Liver (tissue), 3 donors: ENCODE data around the gene MFAP3L.

Experiments
- GABPA ChIP-seq, 2 donors: IDR thresholded peaks in 1 of 2; conservative IDR thresholded peaks in 1 of 2; 2 replicates each; pipeline ENCODE4 v1.6.1; 2016; ENCODE audit warnings: antibody characterized with exemption in 2 of 2, mild to moderate bottlenecking in 1 of 2, moderate library complexity in 1 of 2
- TAF1 ChIP-seq: conservative IDR thresholded peaks from 2 replicates; pipeline ENCODE4 v1.6.1; 2016; ENCODE audit warnings: antibody characterized with exemption, mild to moderate bottlenecking
- YY1 ChIP-seq: IDR thresholded peaks from 2 replicates; pipeline ENCODE4 v1.6.1; 2016; ENCODE audit warnings: antibody characterized with exemption, mild to moderate bottlenecking
- TF ChIP-seq, protein P1 (sequence below): fragments of 150-350 bp; IDR thresholded peaks from 2 replicates; pipeline ENCODE4 v1.5.1; 2017; ENCODE audit warnings: improper control_type of control experiment, low read depth, low read length; ENCODE audit not compliant: missing input control
- TF ChIP-seq, protein P2 (sequence below): IDR thresholded peaks from 2 replicates; pipeline ENCODE4 v1.6.1; 2016; ENCODE audit warnings: antibody characterized with exemption
- donor health status: healthy.
- donor health status: healthy.

DNA sequence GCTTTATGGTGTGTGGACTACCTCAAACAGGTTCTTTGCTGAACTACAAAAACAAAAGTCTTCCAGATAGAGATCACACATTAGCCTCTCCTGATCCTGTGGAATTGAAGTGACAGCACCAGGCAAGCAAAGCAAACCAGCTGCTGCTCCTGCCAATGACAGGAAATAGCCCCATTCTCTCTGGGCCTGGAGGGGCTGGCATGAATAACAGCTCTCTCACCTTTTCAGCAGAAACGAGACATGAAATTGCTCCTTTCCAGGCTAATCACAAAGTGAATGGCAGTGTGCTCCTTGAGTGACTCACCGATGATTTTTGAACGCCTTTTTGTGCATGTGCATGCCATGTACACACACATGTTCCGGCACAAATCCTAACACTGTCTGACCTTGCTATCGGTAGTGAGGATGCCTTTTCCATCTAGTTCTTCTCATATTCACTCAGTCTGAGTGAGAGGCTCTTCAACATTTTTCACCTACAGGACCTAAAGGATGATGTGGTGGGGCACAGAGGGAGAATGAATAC is 24.4 kb downstream of the MFAP3L start:
- TF ChIP-seq, protein P1, sequence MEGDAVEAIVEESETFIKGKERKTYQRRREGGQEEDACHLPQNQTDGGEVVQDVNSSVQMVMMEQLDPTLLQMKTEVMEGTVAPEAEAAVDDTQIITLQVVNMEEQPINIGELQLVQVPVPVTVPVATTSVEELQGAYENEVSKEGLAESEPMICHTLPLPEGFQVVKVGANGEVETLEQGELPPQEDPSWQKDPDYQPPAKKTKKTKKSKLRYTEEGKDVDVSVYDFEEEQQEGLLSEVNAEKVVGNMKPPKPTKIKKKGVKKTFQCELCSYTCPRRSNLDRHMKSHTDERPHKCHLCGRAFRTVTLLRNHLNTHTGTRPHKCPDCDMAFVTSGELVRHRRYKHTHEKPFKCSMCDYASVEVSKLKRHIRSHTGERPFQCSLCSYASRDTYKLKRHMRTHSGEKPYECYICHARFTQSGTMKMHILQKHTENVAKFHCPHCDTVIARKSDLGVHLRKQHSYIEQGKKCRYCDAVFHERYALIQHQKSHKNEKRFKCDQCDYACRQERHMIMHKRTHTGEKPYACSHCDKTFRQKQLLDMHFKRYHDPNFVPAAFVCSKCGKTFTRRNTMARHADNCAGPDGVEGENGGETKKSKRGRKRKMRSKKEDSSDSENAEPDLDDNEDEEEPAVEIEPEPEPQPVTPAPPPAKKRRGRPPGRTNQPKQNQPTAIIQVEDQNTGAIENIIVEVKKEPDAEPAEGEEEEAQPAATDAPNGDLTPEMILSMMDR, result no peak
- TF ChIP-seq TAF1 (no peak), YY1 (no peak), GABPA (IDR thresholded peaks at IDR 0.05 in 1 of 2, conservative IDR thresholded peaks at IDR 0.05 in 1 of 2) (no peak)
- TF ChIP-seq, protein P2, sequence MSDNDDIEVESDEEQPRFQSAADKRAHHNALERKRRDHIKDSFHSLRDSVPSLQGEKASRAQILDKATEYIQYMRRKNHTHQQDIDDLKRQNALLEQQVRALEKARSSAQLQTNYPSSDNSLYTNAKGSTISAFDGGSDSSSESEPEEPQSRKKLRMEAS, result no peak
